GM18867 (cell line): ENCODE results near the gene TAS2R10.

Experiments used
- ATAC-seq: cut with Tn5 transposase; IDR thresholded peaks from one replicate; pipeline ENCODE4 v1.9.1; 2021; ENCODE audit warnings: mild to moderate bottlenecking, moderate library complexity; ENCODE audit not compliant: unreplicated experiment

TAS2R10 gene

GRCh38 chr12:10783252-10783651, 42.9 kb downstream of the TAS2R10 start:
- no peak for ATAC-seq

GRCh38 chr12:10779103-10779502, 47.1 kb downstream of the TAS2R10 start:
- no peak for ATAC-seq
